ENCODE data around the gene CABYR. TPM values are rescaled to one million over a fixed set of nuclear protein-coding genes. Genes with fewer than 3 reads are reported as not detected.
"Not testable (repeated sequence)": the region's sequence is repeated elsewhere in the genome, so short reads cannot be mapped to it uniquely, and the experiment has no call there.

CABYR gene
- total RNA-seq, 1 donor from 2014 or later = 5.1 TPM

DNA sequence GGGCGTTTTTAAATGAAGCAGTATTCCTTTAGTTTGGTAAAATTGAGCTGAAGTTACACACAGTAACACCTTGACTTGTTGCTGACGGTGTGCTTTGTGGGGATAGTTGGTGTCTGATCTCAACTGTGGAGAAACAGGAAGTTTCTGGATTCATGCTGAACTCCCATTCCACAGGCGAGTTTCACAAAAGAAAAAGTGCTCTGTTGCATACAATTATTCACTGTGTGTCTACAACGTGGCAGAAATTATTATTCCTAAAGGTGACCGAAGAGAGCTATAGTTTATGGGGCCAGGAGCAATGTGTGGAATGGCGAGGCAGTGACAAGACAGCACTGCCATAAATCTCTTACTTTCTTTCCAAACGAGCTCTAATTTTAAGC is 463 bp upstream of the CABYR start:
- Histone ChIP-seq H3K4me3 (ENCODE audit: low read depth, low read length) (peak overlapping the region; percentile 58), H3K27me3 (ENCODE audit: control insufficient read depth, insufficient read depth, low read length) (no peaks in the 10 kb centered on the region), H3K36me3 (ENCODE audit: control insufficient read depth, insufficient read depth, low read length) (peaks cover 1% of the 10 kb centered on the region)
- no peak for TF ChIP-seq CTCF (IDR thresholded peaks at IDR 0.05; ENCODE audit: insufficient read depth, low read length, poor library complexity, severe bottlenecking)
- no peak for DNase-seq (ENCODE audit: low read depth)

DNA sequence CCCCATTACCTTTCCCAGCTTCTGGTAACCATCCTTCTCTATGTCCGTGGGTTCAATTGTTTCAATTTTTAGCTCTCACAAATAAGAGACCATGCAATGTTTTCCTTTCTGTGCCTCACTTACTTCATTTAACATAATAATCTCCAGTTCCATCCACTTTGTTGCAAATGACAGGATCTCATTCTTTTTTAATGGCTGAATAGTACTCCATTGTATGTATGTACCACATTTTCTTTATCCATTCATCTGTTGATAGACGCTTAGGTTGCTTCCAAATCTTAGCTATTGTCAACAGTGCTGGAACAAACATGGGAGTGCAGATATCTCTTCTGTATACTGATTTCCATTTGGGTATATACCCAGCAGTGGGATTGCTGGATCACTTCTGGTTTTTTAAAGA is 1.8 kb downstream of the CABYR start:
- no peaks in the 10 kb centered on the region for H3K36me3 ChIP-seq (ENCODE audit: control insufficient read depth, insufficient read depth, low read length)
- DNase-seq (ENCODE audit: low read depth) = no peak
- TF ChIP-seq CTCF (IDR thresholded peaks at IDR 0.05; ENCODE audit: insufficient read depth, low read length, poor library complexity, severe bottlenecking) = no peak
- H3K27me3 ChIP-seq (ENCODE audit: control insufficient read depth, insufficient read depth, low read length) = no peaks in the 10 kb centered on the region
- no peak overlapping the region for H3K4me3 ChIP-seq (ENCODE audit: low read depth, low read length)

DNA sequence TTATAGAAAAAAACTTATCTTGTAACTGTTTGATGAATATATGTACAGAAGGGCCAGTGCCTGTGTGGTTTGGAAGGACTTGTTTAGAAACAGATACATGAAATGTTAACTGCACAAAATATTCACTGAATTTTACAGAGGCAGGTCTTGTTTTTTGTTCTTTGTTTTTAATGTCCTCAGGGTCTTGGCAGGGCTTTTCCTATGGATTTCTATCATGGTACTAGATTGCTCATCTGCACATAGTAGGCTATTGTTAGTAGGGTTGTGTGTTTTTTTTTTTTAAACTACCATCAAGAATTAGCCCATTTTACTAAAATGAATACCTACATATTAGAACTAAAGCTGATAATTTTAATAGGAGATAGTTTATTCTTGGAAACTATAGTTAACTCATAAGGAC is 3.5 kb downstream of the CABYR start:
- Histone ChIP-seq H3K4me3 (ENCODE audit: low read depth, low read length) (no peak overlapping the region), H3K27me3 (ENCODE audit: control insufficient read depth, insufficient read depth, low read length) (no peaks in the 10 kb centered on the region), H3K36me3 (ENCODE audit: control insufficient read depth, insufficient read depth, low read length) (no peaks in the 10 kb centered on the region)
- no peak for DNase-seq (ENCODE audit: low read depth)
- TF ChIP-seq CTCF (IDR thresholded peaks at IDR 0.05; ENCODE audit: insufficient read depth, low read length, poor library complexity, severe bottlenecking) = no peak

- not testable (repeated sequence) for DNase-seq (ENCODE audit: low read depth); H3K4me3 ChIP-seq (ENCODE audit: low read depth, low read length); H3K27me3 ChIP-seq (ENCODE audit: control insufficient read depth, insufficient read depth, low read length); H3K36me3 ChIP-seq (ENCODE audit: control insufficient read depth, insufficient read depth, low read length)
Observed at GRCh38 chr18:24149591-24149990, 10.7 kb downstream of the CABYR start.

- no peak for DNase-seq (ENCODE audit: low read depth)
- TF ChIP-seq CTCF (IDR thresholded peaks at IDR 0.05; ENCODE audit: insufficient read depth, low read length, poor library complexity, severe bottlenecking) = no peak
- Histone ChIP-seq H3K27me3 (ENCODE audit: control insufficient read depth, insufficient read depth, low read length) (no peaks in the 10 kb centered on the region), H3K4me3 (ENCODE audit: low read depth, low read length) (no peak overlapping the region), H3K36me3 (ENCODE audit: control insufficient read depth, insufficient read depth, low read length) (no peaks in the 10 kb centered on the region)
Observed at GRCh38 chr18:24153397-24153796, 14.5 kb downstream of the CABYR start.

- DNase-seq (ENCODE audit: low read depth) = no peak
- Histone ChIP-seq H3K4me3 (ENCODE audit: low read depth, low read length) (no peak overlapping the region), H3K36me3 (ENCODE audit: control insufficient read depth, insufficient read depth, low read length) (no peaks in the 10 kb centered on the region), H3K27me3 (ENCODE audit: control insufficient read depth, insufficient read depth, low read length) (no peaks in the 10 kb centered on the region)
- TF ChIP-seq CTCF (IDR thresholded peaks at IDR 0.05; ENCODE audit: insufficient read depth, low read length, poor library complexity, severe bottlenecking) = no peak
Observed at GRCh38 chr18:24157855-24158254, 19.0 kb downstream of the CABYR start.
